ACHN (cell line): ENCODE measurements around the gene SPSB1.

Source experiments
- DNase-seq: peaks from one replicate; pipeline ENCODE4 v3.0.0-alpha.2; 2015
- in situ Hi-C: cut with HindIII; loops from 2 replicates; pipeline ENCODE4 v1.10.0; 2017; ENCODE audit warnings: low sequenced_read_pairs, low pct_ligation_motif_present, low pct_unique_long_range_greater_than_20kb

Gene SPSB1

DNA sequence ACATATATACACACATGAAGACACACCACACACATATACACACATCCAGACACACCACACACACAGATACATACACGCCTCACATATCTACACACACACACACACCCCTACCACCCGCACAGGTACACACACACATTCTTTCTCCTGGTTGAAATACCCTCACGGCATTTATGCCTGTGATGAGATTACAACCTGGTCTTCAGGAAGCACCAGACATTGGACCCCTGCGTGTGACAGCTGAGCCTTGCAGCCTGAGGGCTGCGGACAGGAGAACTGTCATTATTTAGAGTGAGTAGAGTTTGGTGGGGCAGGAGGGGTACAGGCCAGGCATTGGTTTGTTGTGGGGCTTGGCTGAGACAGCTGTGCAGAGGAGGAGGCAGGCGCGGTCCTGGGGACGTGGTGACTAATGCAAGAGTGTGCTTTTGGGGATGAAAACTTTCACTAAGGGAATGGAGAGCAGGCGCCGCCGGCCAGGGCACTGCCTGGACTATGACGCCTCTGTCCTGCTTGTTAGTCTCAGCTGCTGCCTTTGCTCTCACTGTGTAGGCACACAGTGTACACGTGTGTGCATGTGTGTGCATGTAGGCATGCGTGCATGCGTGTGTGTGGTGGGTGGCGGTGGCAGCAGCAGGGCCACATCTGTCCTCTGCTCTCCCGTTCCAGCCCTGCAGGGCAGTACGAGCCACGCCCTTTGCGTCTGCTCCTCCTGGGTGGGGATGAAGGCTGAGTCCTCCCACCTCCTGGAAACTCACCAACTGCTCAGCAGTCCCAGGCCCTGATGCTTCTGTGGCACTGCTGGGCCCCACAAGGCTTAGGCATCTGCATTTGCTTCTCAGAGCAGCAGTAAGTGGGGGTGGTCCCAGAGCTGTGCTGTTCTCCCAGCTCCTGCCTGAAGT lies 57.6 kb downstream of the SPSB1 start:
- in situ Hi-C loops, result no loop called here

GRCh38 chr1:9350960-9351359 lies 58.3 kb downstream of the SPSB1 start:
- DNase-seq, result no peak
- in situ Hi-C loops, result no loop called here

More for the DNA sequence above, 57.6 kb downstream of the SPSB1 start:
- DNase-seq, result no peak

DNA sequence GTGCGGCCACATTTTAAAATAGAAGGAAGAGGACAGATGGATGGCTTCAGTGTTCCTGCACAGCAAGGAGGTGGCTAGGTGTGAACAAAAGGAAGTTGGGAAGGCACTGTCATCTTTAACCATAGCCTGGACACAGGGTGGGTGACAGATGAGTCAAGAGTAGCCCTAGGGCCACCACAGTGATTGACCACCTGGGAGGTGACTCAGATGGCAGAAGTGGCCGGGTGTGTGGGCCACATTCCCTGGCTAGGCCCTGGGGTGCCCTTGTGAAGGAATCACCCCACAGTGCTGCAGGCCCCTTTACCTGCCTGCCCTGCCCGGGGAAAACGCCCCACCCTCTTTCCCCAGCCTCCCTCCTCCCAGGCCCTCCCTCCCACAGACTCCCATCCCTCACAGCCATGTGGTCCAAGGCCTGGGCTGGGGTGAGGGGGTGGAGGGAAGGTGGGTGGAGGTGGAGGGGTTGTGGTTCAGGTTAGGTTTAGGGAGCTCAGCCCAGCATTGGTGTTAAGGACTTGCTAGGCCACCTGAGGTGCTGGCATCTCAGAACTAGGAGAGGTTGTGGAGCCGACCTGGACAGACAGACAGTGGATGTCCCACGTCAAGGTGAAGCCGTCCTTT lies 59.1 kb downstream of the SPSB1 start:
- DNase-seq, result no peak
- in situ Hi-C loops, result no loop called here

DNA sequence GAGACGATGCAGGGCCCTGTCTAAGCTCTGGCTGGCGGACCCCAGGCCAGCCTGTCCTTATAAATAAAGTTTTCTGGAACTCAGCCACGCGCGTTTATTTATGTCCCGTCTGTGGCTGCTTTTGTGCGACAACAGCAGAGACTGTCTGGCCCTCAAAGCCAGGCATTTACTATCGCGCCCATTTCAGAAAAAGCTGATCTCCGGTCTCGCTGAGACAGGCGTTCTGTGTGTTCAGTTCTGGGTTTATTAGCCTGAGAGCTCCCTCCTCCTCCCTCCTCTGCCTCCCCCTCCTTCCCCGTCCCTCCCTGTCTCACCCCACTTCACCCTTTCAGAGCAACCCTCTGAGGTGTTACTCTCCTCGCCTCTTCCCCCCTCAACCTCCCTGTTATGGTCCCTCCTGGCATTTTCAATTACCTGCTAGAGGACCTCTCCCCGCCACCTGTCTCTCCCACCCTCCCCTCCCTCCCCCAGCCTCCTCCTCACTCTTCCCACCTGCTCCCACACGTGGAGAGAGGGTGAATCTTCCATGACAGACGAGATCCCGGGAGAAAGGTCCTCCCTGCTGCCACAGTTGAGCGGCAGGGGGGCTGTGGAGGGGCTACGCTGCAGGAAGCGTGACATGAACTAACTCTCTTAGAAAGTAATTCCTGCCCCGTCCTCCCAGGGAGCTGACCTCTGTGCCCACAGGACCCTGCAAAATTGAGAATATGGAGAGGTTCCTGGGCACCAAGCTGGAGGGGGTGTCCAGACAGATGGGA lies 59.9 kb downstream of the SPSB1 start:
- no peak for DNase-seq
- in situ Hi-C loops, result no loop called here

DNA sequence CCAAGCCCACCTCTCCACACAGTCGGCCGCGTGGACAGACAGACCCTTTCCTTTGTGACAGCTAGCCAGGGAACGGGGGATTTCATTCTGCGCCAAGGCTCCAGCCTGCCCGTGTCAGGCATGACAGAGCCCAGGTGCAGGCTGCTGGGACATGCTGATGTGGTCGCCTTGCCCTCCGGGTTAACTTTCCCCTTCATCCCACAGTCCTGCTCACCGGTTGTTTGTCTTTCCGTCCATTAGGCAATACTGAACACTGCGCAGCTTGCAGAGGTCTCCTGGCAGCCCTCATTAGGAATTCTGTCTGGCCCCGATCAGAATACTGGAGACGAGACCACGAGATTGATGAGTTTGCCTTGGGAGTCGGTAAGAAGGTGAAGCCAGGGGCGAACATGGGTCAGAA lies 62.8 kb downstream of the SPSB1 start:
- no peak for DNase-seq
- in situ Hi-C loops, result no loop called here

DNA sequence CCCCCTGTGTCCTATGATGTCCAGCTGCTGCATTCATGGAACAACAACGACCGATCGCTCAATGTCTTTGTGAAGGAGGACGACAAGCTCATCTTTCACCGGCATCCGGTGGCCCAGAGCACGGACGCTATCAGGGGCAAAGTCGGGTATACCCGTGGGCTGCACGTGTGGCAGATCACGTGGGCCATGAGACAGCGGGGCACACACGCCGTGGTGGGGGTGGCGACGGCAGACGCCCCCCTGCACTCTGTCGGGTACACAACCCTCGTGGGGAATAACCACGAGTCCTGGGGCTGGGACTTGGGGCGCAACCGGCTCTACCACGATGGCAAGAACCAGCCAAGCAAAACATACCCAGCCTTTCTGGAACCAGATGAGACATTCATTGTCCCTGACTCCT lies 63.3 kb downstream of the SPSB1 start:
- DNase-seq, result no peak
- in situ Hi-C loops, result no loop called here

DNA sequence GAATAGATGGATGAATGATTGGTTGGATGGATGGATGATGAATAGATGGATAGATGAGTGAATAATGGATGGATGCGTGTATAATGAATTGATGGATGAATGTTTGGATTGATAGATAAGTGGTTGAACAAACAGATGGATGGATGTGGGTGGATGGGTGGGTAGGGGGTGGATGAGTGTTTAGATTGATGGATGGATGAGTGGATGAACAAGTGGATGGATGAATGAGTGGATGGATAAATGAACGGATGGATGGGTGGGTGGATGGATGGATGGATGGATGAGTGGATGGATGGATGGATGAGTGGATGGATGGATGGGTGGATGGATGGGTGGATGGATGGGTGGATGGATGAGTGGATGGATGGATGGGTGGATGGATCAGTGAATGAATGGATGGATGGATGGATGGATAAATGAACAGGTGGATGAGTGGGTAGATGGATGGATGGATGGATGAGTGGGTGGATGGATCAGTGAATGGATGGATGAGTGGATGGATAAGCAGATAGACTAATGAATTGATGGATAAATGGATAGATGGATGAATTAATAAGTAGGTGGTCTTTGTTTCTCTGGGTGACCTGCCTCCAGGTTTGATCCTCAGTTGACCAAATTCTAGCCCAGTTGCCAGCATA lies 64.3 kb downstream of the SPSB1 start:
- in situ Hi-C loops, result no loop called here
- DNase-seq, result no peak

DNA sequence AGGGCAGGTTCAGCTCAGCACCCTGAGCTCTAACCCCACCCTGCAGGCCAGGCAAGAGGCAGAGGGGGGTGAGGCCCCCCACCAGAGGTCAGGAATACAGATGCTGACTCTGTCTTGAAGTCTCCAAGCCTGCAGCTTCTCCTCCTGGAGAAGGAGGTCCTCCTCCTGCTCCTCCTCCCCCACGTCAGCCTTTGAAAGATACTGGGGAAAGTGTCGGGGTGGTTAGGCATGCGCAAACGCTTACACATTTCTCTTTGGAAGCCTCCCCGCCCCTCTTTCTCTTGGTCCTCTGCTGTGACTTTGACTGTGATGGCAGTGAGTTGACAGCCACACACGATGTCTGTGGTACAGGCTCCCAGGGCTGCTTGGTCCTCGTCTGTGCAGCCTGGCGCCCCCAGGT lies 65.3 kb downstream of the SPSB1 start:
- no peak for DNase-seq
- in situ Hi-C loops, result no loop called here

GRCh38 chr1:9360371-9361064 lies 67.8 kb downstream of the SPSB1 start:
- in situ Hi-C loops, result no loop called here
- DNase-seq, result no peak

- no peak for DNase-seq
- in situ Hi-C loops, result no loop called here
These were observed 69.1 kb downstream of the SPSB1 start for GRCh38 chr1:9361630-9362260.

DNA sequence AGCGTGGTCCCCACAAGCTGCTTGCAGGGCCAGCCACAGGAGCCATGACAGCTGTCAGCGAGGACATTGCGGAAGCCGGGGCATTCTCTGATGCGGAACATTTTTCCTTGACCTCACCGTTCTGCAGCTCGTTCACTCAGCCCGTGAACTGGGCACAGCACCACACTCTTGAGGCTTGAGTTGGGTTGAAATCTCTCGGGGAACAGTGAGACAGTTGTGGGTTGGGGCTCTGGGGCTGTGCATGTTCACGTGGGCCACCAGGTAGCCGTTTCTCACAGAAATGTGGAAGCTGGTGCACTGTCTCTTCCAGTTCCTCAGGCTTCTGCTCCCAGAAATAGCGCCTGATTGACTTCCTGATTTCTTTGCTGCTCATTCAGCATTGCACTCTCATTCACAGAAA lies 69.8 kb downstream of the SPSB1 start:
- in situ Hi-C loops, result no loop called here
- DNase-seq, result no peak

DNA sequence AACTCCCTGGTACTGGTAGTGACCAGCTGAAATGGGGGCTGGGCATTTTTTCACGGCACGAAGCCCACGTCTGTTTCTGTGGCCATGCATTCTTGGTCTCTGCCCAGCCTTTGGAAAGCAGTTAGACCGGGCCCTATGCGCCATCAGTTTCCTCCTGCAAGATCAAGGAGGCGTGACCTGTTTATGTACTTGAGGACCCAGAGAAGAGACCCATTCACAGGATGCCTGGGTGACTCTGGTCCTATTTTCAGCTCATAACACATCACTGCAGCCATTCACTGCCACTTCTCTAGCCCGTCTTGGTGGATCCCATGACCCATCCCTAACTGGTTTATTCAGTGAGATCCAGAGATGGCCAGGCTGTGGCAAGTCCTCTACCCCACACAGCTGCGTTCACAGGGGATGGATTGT lies 70.4 kb downstream of the SPSB1 start:
- no peak for DNase-seq
- in situ Hi-C loops, result no loop called here

DNA sequence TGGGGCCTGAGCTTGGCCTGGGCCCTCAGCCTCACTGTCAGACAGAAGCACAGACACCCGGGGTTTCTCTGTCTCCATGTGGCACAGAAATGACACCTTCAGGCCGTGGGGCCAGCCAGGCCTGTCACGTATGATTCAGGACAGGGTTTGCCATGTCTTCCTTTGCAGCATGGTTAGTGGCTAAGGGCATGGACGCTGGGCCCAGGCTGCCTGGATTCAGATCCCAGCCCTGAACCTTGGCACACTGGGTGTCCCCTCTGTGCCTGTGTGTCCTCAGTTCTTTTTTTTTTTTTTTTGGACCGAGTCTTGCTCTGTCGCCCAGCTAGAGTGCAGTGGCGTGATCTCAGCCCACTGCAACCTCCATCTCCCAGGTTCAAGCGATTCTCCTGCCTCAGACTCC lies 73.6 kb downstream of the SPSB1 start:
- no peak for DNase-seq
- in situ Hi-C loops, result no loop called here

DNA sequence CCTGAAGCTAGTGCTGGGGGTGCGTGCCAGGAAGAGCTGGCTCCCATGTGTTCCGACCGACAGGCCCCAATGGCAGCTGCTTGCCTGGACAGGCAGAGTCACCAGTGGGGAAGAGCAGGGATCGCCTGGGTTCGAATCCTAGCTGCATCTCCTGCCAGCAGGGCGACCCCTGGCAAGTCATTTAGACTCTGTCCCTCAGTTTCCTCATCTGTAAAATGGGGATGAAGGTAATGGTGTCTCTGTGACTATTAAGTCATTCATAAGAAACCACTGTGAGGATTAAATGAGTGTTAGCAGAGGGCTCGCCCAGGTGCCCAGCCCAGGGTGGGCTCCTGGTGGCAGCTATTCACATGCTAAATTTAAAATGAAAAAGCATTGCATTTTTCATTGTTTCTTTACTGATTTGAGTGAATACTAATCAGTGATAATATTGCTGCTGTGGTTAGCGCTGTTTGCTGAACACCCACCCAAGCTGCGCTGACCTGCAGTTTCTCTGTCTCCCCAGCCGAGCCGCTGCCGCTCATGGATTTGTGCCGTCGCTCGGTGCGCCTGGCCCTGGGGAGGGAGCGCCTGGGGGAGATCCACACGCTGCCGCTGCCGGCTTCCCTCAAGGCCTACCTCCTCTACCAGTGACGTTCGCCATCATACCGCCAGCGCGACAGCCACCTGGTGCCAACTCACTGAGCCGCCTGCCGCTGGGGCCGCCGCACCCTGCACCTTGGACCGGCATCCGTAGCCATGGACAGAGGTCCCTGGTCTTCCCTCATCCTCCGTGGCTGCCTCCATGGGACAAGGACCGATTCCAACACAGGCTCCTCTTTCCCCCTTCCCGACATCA lies 74.5 kb downstream of the SPSB1 start:
- DNase-seq, result no peak
- in situ Hi-C loops, result no loop called here

DNA sequence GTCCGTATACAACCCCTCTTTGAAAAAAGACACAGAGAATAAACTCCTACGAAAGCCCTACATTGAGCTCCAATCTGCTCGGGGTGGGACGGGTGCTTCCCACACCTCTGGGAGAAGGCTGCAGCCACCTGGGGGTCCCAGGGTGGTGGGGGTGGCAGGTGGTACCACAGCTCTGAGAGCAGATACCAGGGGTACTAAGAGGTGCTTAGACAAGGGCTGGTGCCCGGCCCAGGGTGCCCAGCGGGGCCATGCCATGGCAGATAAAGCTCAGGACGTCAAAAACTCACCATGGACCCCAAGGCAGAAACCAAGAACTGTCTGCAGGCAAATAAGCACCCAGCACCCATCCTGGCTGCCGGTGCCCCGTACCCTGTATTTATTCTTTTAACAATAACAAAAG lies 75.1 kb downstream of the SPSB1 start:
- DNase-seq, result no peak
- in situ Hi-C loops, result no loop called here

DNA sequence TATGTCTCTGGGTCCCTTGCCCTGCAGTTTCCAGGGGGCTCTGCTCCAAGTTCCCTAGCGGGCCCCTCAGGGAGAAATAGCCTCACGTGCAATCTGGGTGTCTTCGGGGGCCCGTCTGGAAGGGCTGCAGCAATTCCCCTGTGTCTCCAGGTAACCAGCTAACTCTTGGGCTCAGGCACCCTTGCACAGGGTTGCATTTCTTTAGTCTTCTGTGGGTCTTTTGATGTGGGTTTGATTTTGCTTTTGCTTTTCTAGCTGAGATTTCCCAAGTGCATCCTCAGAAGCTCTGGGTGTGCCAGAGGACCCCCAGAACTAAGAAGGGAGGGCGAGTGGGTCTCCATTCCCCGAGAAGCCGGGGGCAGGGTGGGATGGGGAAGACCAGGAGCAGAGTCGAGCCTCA lies 75.7 kb downstream of the SPSB1 start:
- in situ Hi-C loops, result no loop called here
- DNase-seq, result no peak
